ENCODE measurements around the gene LAMA2. TPM values are rescaled to one million over a fixed set of nuclear protein-coding genes. Genes with fewer than 3 reads are reported as not detected.

Gene LAMA2
- total and polyA plus RNA-seq, 7 experiments from 2014 or later, result 0.02 to 0.59 (median 0.35) TPM; not detected in 4

GRCh38 chr6:129494586-129494985 lies 611.6 kb downstream of the LAMA2 start:
- ATAC-seq (no peak), DNase-seq (no peak)
- POLR2A ChIA-PET, result no interaction called here
- no peaks in the 10 kb centered on the region for H3K36me3 ChIP-seq (ENCODE audit: control insufficient read depth in 2 of 3, insufficient read depth in 3 of 3, low read length in 3 of 3)
- H3K27me3 ChIP-seq (ENCODE audit: control insufficient read depth in 2 of 2, insufficient read depth in 2 of 2, low read length in 2 of 2), result no peaks in the 10 kb centered on the region
- Mint-ChIP-seq H3K4me1 (peaks cover 19 to 49% (median 37%) of the 10 kb centered on the region in 7 donors), H3K27me3 (no peaks in the 10 kb centered on the region), H3K4me3 (no peak overlapping the region), H3K9me3 (peaks cover 0 to 3% (median 0%) of the 10 kb centered on the region in 11 donors), H3K27ac (peak overlapping the region in 2 of 9 donors; percentile 4 to 61), H3K36me3 (peaks cover 0 to 3% (median 0%) of the 10 kb centered on the region in 5 donors)
- H3K9me3 ChIP-seq (ENCODE audit: control insufficient read depth in 2 of 3, low read length in 3 of 3), result no peaks in the 10 kb centered on the region
- H3K4me3 ChIP-seq (ENCODE audit: low read length), result no peak overlapping the region
- CTCF ChIA-PET, result no interaction called here
- intact Hi-C loops (cut with micrococcal nuclease), result loop anchor here in 1 of 2 donors (5.0 to 10.0 kb wide), 3 partner anchors 178 to 1350 kb away; no protein-coding TSS in a partner anchor
- peaks cover 15 to 20% of the 10 kb centered on the region in 2 donors for H3K4me1 ChIP-seq (ENCODE audit: control insufficient read depth in 2 of 2, insufficient read depth in 2 of 2, low read length in 2 of 2)
- no peak overlapping the region for H3K27ac ChIP-seq (ENCODE audit: low read depth, low read length)

DNA sequence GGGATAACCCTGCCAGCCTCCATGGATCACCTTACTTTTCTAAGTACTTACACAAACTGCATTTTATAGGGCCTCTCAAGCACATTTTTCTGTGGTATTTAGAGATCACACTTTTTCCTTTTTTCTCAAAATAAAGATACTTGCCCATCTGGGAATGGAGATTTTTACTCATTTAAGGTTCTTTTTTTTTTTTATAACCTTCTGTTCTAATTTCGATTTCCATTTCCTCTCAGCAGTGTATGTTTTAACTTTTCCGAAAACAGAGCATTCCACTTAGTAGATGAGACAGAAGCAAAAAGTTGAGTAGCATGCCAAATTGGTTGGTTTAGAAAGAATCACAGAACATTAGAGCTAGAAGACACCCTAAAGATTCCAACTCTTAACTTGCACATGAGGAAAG lies 612.7 kb downstream of the LAMA2 start:
- H3K27me3 Mint-ChIP-seq, result no peaks in the 10 kb centered on the region
- H3K4me1 Mint-ChIP-seq, result peaks cover 15 to 44% (median 27%) of the 10 kb centered on the region in 7 donors
- ATAC-seq (no peak), DNase-seq (no peak)
- H3K36me3 ChIP-seq (ENCODE audit: control insufficient read depth in 2 of 3, insufficient read depth in 3 of 3, low read length in 3 of 3), result no peaks in the 10 kb centered on the region
- H3K4me1 ChIP-seq (ENCODE audit: control insufficient read depth in 2 of 2, insufficient read depth in 2 of 2, low read length in 2 of 2), result peaks cover 7 to 12% of the 10 kb centered on the region in 2 donors
- ChIA-PET CTCF (no interaction called here), POLR2A (no interaction called here)
- H3K27ac ChIP-seq (ENCODE audit: low read depth, low read length), result no peak overlapping the region
- no peak overlapping the region for H3K4me3 Mint-ChIP-seq
- peak overlapping the region in 5 of 9 donors; percentile 4 to 61 (median 49) for H3K27ac Mint-ChIP-seq
- H3K9me3 ChIP-seq (ENCODE audit: control insufficient read depth in 2 of 3, low read length in 3 of 3), result no peaks in the 10 kb centered on the region
- intact Hi-C loops (cut with micrococcal nuclease), result loop anchor here in 1 of 2 donors (10.0 kb wide), 2 partner anchors 789 to 1349 kb away; no protein-coding TSS in a partner anchor
- no peaks in the 10 kb centered on the region for H3K27me3 ChIP-seq (ENCODE audit: control insufficient read depth in 2 of 2, insufficient read depth in 2 of 2, low read length in 2 of 2)
- peaks cover 0 to 3% (median 0%) of the 10 kb centered on the region in 11 donors for H3K9me3 Mint-ChIP-seq
- no peak overlapping the region for H3K4me3 ChIP-seq (ENCODE audit: low read length)
- peaks cover 0 to 3% (median 0%) of the 10 kb centered on the region in 5 donors for H3K36me3 Mint-ChIP-seq

- CTCF ChIA-PET, result interaction anchor here (0.6 to 1.9 kb wide), 4 partner anchors 9 to 1374 kb away, joined by 3 to 7 read pairs (median 3); no protein-coding TSS in a partner anchor
- intact Hi-C loops (cut with micrococcal nuclease), result loop anchor here in 1 of 2 donors (10.0 kb wide), 2 partner anchors 787 to 1347 kb away; no protein-coding TSS in a partner anchor
Observed at GRCh38 chr6:129497481-129498441, 614.8 kb downstream of the LAMA2 start.

DNA sequence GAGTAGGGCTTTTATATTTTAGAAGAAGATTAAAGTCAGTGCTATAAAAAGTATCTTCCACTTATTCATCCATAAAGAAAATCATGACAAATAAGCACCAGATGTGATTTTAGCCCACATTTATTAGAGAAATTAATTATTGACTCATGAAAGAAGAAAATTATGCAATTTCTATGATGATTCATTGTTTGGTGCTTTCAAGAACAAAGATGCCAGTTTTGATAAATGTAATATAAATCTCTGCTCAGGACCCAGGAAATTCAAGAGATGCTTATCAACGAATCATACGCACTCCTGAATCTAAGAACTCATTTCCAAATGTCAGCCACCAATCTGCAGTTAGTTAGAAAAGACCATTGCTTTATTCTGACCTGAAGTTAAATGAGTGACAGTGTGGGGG lies 615.6 kb downstream of the LAMA2 start:
- Mint-ChIP-seq H3K36me3 (peaks cover 0 to 3% (median 0%) of the 10 kb centered on the region in 5 donors), H3K27ac (peak overlapping the region in 6 of 9 donors; percentile 0 to 62 (median 2)), H3K4me3 (peak overlapping the region in 9 of 10 donors; percentile 23 to 81 (median 66)), H3K4me1 (peaks cover 9 to 43% (median 18%) of the 10 kb centered on the region in 7 donors), H3K9me3 (peaks cover 0 to 3% (median 0%) of the 10 kb centered on the region in 11 donors), H3K27me3 (no peaks in the 10 kb centered on the region)
- Histone ChIP-seq H3K9me3 (ENCODE audit: control insufficient read depth in 2 of 3, low read length in 3 of 3) (no peaks in the 10 kb centered on the region), H3K27ac (ENCODE audit: low read depth, low read length) (no peak overlapping the region), H3K27me3 (ENCODE audit: control insufficient read depth in 2 of 2, insufficient read depth in 2 of 2, low read length in 2 of 2) (no peaks in the 10 kb centered on the region), H3K36me3 (ENCODE audit: control insufficient read depth in 2 of 3, insufficient read depth in 3 of 3, low read length in 3 of 3) (no peaks in the 10 kb centered on the region), H3K4me3 (ENCODE audit: low read length) (peak overlapping the region; percentile 37), H3K4me1 (ENCODE audit: control insufficient read depth in 2 of 2, insufficient read depth in 2 of 2, low read length in 2 of 2) (peaks cover 0 to 5% of the 10 kb centered on the region in 2 donors)
- intact Hi-C loops (cut with micrococcal nuclease), result loop anchor here in 1 of 2 donors (10.0 kb wide), 2 partner anchors 786 to 1346 kb away; no protein-coding TSS in a partner anchor
- ChIA-PET POLR2A (no interaction called here), CTCF (interaction anchor here (0.7 to 1.9 kb wide), 4 partner anchors 8 to 1373 kb away, joined by 3 to 7 read pairs (median 4); no protein-coding TSS in a partner anchor)
- no peak for DNase-seq
- no peak for ATAC-seq

More at GRCh38 chr6:129497481-129498441, 614.8 kb downstream of the LAMA2 start:
- Histone ChIP-seq H3K9me3 (ENCODE audit: control insufficient read depth in 2 of 3, low read length in 3 of 3) (no peaks in the 10 kb centered on the region), H3K4me1 (ENCODE audit: control insufficient read depth in 2 of 2, insufficient read depth in 2 of 2, low read length in 2 of 2) (peaks cover 0 to 5% of the 10 kb centered on the region in 2 donors), H3K4me3 (ENCODE audit: low read length) (no peak overlapping the region), H3K27me3 (ENCODE audit: control insufficient read depth in 2 of 2, insufficient read depth in 2 of 2, low read length in 2 of 2) (no peaks in the 10 kb centered on the region), H3K27ac (ENCODE audit: low read depth, low read length) (no peak overlapping the region), H3K36me3 (ENCODE audit: control insufficient read depth in 2 of 3, insufficient read depth in 3 of 3, low read length in 3 of 3) (no peaks in the 10 kb centered on the region)
- Mint-ChIP-seq H3K27ac (peak overlapping the region in 1 of 9 donors; percentile 4), H3K36me3 (peaks cover 0 to 3% (median 0%) of the 10 kb centered on the region in 5 donors), H3K9me3 (peaks cover 0 to 3% (median 0%) of the 10 kb centered on the region in 11 donors), H3K4me1 (peaks cover 9 to 43% (median 18%) of the 10 kb centered on the region in 7 donors), H3K27me3 (no peaks in the 10 kb centered on the region), H3K4me3 (no peak overlapping the region)
- DNase-seq (no peak), ATAC-seq (no peak)
- POLR2A ChIA-PET, result interaction anchor here (1.0 kb wide), 1 partner anchor 9 kb away, joined by 3 read pairs; no protein-coding TSS in a partner anchor

- no peaks in the 10 kb centered on the region for H3K9me3 ChIP-seq (ENCODE audit: control insufficient read depth in 2 of 3, low read length in 3 of 3)
- peak overlapping the region in 7 of 9 donors; percentile 0 to 62 (median 2) for H3K27ac Mint-ChIP-seq
- H3K4me3 Mint-ChIP-seq, result peak overlapping the region; percentile 23 to 81 (median 64)
- POLR2A ChIA-PET, result no interaction called here
- CTCF ChIA-PET, result interaction anchor here (0.6 to 1.9 kb wide), 15 partner anchors 9 to 1373 kb away, joined by 3 to 7 read pairs (median 3); no protein-coding TSS in a partner anchor
- ATAC-seq (peak; percentile 82), DNase-seq (peak in 7 of 9 donors; percentile 25 to 60 (median 52))
- peaks cover 0 to 5% of the 10 kb centered on the region in 2 donors for H3K4me1 ChIP-seq (ENCODE audit: control insufficient read depth in 2 of 2, insufficient read depth in 2 of 2, low read length in 2 of 2)
- no peaks in the 10 kb centered on the region for H3K27me3 ChIP-seq (ENCODE audit: control insufficient read depth in 2 of 2, insufficient read depth in 2 of 2, low read length in 2 of 2)
- no peaks in the 10 kb centered on the region for H3K36me3 ChIP-seq (ENCODE audit: control insufficient read depth in 2 of 3, insufficient read depth in 3 of 3, low read length in 3 of 3)
- intact Hi-C loops (cut with micrococcal nuclease), result loop anchor here (1.0 to 10.0 kb wide), 11 partner anchors 9 to 1373 kb away; no protein-coding TSS in a partner anchor
- no peaks in the 10 kb centered on the region for H3K27me3 Mint-ChIP-seq
- no peak overlapping the region for H3K27ac ChIP-seq (ENCODE audit: low read depth, low read length)
- H3K4me1 Mint-ChIP-seq, result peaks cover 9 to 43% (median 18%) of the 10 kb centered on the region in 7 donors
- H3K36me3 Mint-ChIP-seq, result peaks cover 0 to under 1% (median 0%) of the 10 kb centered on the region in 5 donors
- peak overlapping the region; percentile 37 for H3K4me3 ChIP-seq (ENCODE audit: low read length)
- peaks cover 0 to under 1% (median 0%) of the 10 kb centered on the region in 11 donors for H3K9me3 Mint-ChIP-seq
Observed at GRCh38 chr6:129498950-129499842, 616.3 kb downstream of the LAMA2 start.
